BJ (cell line): ENCODE data around the gene PIGR. TPM values are rescaled to one million over a fixed set of nuclear protein-coding genes. Genes with fewer than 3 reads are reported as not detected.

ENCODE experiments used
- CTCF ChIA-PET: fragments of 350-600 bp; formaldehyde crosslinking; extraction: SDS; loops from one replicate; lab custom pipeline; 2021; ENCODE audit warnings: antibody characterized with exemption, inconsistent platforms; lab: Yijun Ruan, JAX
- POLR2A ChIA-PET: fragments of 300-600 bp; sonication (Branson Sonifier 250); formaldehyde crosslinking; extraction: SDS; loops from one replicate; lab custom pipeline; 2021; ENCODE audit warnings: antibody characterized with exemption; lab: Charles Lee
- DNase-seq: peaks from one replicate; pipeline ENCODE4 v3.0.0-alpha.2; 2011; ENCODE audit warnings: low read depth
- H3K27me3 ChIP-seq: 2 replicates; pipeline ENCODE4 v1.6.0; 2011; ENCODE audit warnings: low read length; ENCODE audit not compliant: control insufficient read depth, insufficient read depth
- H3K36me3 ChIP-seq: 2 replicates; pipeline ENCODE4 v1.5.1; 2011; ENCODE audit warnings: low read length; ENCODE audit not compliant: control insufficient read depth, insufficient read depth
- H3K4me3 ChIP-seq: 2 replicates; pipeline ENCODE4 v1.5.1; 2011; ENCODE audit warnings: low read depth, mild to moderate bottlenecking, control low read depth, low read length
- CTCF ChIP-seq: IDR thresholded peaks from 2 replicates; pipeline ENCODE4 v1.5.1; 2011; ENCODE audit warnings: low read depth, mild to moderate bottlenecking, control low read depth, inconsistent platforms, low read length, moderate library complexity; ENCODE audit not compliant: insufficient read depth
- polyA plus RNA-seq: library from polyadenylated mRNA; depleted of rRNA; stranded (reverse); fragments of >200 nt; gene quantifications from 2 replicates; pipeline ENCODE4 v1.2.3, GENCODE V29; 2011

PIGR gene
- polyA plus RNA-seq, 1 experiment: not detected

GRCh38 chr1:206962272-206962671, 16.0 kb upstream of the PIGR start:
- POLR2A ChIA-PET: no interaction called here

GRCh38 chr1:206961668-206962067, 15.4 kb upstream of the PIGR start:
- H3K27me3 ChIP-seq: peaks cover 8% of the 10 kb centered on the region
- H3K4me3 ChIP-seq: no peak overlapping the region
- no peak for DNase-seq
- no peak for TF ChIP-seq CTCF
- H3K36me3 ChIP-seq: no peaks in the 10 kb centered on the region
- ChIA-PET POLR2A (no interaction called here), CTCF (interaction anchor here (0.7 to 2.8 kb wide), 4 partner anchors 11 to 34 kb away, joined by 3 to 9 read pairs (median 7); no protein-coding TSS in a partner anchor)

More at GRCh38 chr1:206962272-206962671, 16.0 kb upstream of the PIGR start:
- no peak for DNase-seq
- H3K27me3 ChIP-seq: peaks cover 6% of the 10 kb centered on the region
- no peak overlapping the region for H3K4me3 ChIP-seq
- no peaks in the 10 kb centered on the region for H3K36me3 ChIP-seq
- no peak for TF ChIP-seq CTCF
- CTCF ChIA-PET: interaction anchor here (0.7 to 2.8 kb wide), 4 partner anchors 10 to 34 kb away, joined by 3 to 9 read pairs (median 5); no protein-coding TSS in a partner anchor

- Histone ChIP-seq H3K36me3 (no peaks in the 10 kb centered on the region), H3K27me3 (peaks cover 8% of the 10 kb centered on the region), H3K4me3 (no peak overlapping the region)
- CTCF ChIA-PET: interaction anchor here (1.5 to 2.8 kb wide), 2 partner anchors 12 to 21 kb away, joined by 7 read pairs; no protein-coding TSS in a partner anchor
- DNase-seq: no peak
- POLR2A ChIA-PET: no interaction called here
- TF ChIP-seq CTCF: no peak
Observed at GRCh38 chr1:206960676-206961386, 14.6 kb upstream of the PIGR start.

GRCh38 chr1:206958144-206958543, 11.9 kb upstream of the PIGR start:
- no peak for TF ChIP-seq CTCF
- H3K36me3 ChIP-seq: no peaks in the 10 kb centered on the region
- H3K4me3 ChIP-seq: no peak overlapping the region
- ChIA-PET CTCF (no interaction called here), POLR2A (no interaction called here)
- peaks cover 9% of the 10 kb centered on the region for H3K27me3 ChIP-seq
- no peak for DNase-seq

GRCh38 chr1:206957639-206958038, 11.4 kb upstream of the PIGR start:
- CTCF ChIA-PET: no interaction called here

More at GRCh38 chr1:206957639-206958038, 11.4 kb upstream of the PIGR start:
- H3K4me3 ChIP-seq: no peak overlapping the region
- peaks cover 9% of the 10 kb centered on the region for H3K27me3 ChIP-seq
- POLR2A ChIA-PET: no interaction called here
- DNase-seq: no peak
- H3K36me3 ChIP-seq: no peaks in the 10 kb centered on the region
- no peak for TF ChIP-seq CTCF
